Tibial nerve (tissue), 4 donors: ENCODE measurements around the gene RNFT2. TPM values are rescaled to one million over a fixed set of nuclear protein-coding genes. Genes with fewer than 3 reads are reported as not detected.
A peak's percentile ranks its signal among the peaks of the same experiment; 100 is the strongest.

Experiments
- DNase-seq, 2 donors: peaks; one replicate each; pipeline ENCODE4 v3.0.0-alpha.2; 2019; ENCODE audit warnings: low spot score in 2 of 2
- H3K27ac ChIP-seq, 4 donors: fragments of 200-600 bp; sonication (generic) in 3 of 4; one replicate each; pipeline ENCODE4 v1.5.1; 2017 to 2019; ENCODE audit warnings: mild to moderate bottlenecking in 1 of 4
- H3K27me3 ChIP-seq, 2 donors: fragments of 200-600 bp; sonication (generic) in 1 of 2; one replicate each; pipeline versions ENCODE4 v1.5.1 to v1.6.0; 2017 to 2019
- H3K36me3 ChIP-seq, 3 donors: fragments of 200-600 bp; sonication (generic); one replicate each; pipeline ENCODE4 v1.5.1; 2018 to 2019
- H3K4me1 ChIP-seq, 4 donors: fragments of 200-600 bp; sonication (generic) in 3 of 4; one replicate each; pipeline ENCODE4 v1.5.1; 2017 to 2019
- H3K4me3 ChIP-seq, 4 donors: fragments of 200-600 bp; sonication (generic) in 3 of 4; one replicate each; pipeline ENCODE4 v1.5.1; 2017 to 2019; ENCODE audit warnings: mild to moderate bottlenecking in 1 of 4, moderate library complexity in 1 of 4
- H3K9me3 ChIP-seq, 4 donors: fragments of 200-600 bp; sonication (generic) in 3 of 4; one replicate each; pipeline ENCODE4 v1.5.1; 2017 to 2019
- EP300 ChIP-seq, 2 donors: sonication (generic); formaldehyde crosslinking; IDR thresholded peaks; one replicate each; pipeline ENCODE4 v1.6.1; 2017; ENCODE audit warnings: antibody characterized with exemption in 2 of 2, mild to moderate bottlenecking in 1 of 2
- POLR2A ChIP-seq, 2 donors: fragments of 450-650 bp; IDR thresholded peaks; one replicate each; pipeline ENCODE4 v1.6.1; 2017; ENCODE audit warnings: antibody characterized with exemption in 2 of 2, mild to moderate bottlenecking in 2 of 2, moderate library complexity in 2 of 2
- WGBS, 2 donors: methylation state at CpG; one replicate each; pipeline ENCODE4 v1.1.5; 2018; 5-methylcytosine and 5-hydroxymethylcytosine counted together
- total RNA-seq, 4 donors: library from RNA; depleted of rRNA; stranded (reverse); fragments of >200 nt; gene quantifications; one replicate each; pipeline ENCODE4 v1.1.0, GENCODE V29; 2016
- TF ChIP-seq, protein P1 (sequence below), 5 experiments: fragments of 200-600 bp in 3 of 5; fragments of 450-650 bp in 2 of 5; sonication (generic) in 3 of 5; IDR thresholded peaks; one replicate each; pipeline ENCODE4 v1.5.1; 2016 to 2019; ENCODE audit warnings: antibody characterized with exemption in 5 of 5, mild to moderate bottlenecking in 3 of 5, moderate library complexity in 2 of 5

The RNFT2 gene
- total RNA-seq, 4 donors from 2014 or later: 0.59 to 5.9 (median 2.5) TPM

GRCh38 chr12:116876151-116876869, 138.2 kb downstream of the RNFT2 start:
- H3K27ac ChIP-seq: no peak overlapping the region
- no peak for TF ChIP-seq POLR2A (IDR thresholded peaks at IDR 0.05)
- TF ChIP-seq EP300 (IDR thresholded peaks at IDR 0.05): no peak
- TF ChIP-seq, protein P1, sequence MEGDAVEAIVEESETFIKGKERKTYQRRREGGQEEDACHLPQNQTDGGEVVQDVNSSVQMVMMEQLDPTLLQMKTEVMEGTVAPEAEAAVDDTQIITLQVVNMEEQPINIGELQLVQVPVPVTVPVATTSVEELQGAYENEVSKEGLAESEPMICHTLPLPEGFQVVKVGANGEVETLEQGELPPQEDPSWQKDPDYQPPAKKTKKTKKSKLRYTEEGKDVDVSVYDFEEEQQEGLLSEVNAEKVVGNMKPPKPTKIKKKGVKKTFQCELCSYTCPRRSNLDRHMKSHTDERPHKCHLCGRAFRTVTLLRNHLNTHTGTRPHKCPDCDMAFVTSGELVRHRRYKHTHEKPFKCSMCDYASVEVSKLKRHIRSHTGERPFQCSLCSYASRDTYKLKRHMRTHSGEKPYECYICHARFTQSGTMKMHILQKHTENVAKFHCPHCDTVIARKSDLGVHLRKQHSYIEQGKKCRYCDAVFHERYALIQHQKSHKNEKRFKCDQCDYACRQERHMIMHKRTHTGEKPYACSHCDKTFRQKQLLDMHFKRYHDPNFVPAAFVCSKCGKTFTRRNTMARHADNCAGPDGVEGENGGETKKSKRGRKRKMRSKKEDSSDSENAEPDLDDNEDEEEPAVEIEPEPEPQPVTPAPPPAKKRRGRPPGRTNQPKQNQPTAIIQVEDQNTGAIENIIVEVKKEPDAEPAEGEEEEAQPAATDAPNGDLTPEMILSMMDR (IDR thresholded peaks at IDR 0.05): no peak
- H3K27me3 ChIP-seq: peaks cover 0 to 65% of the 10 kb centered on the region in 2 donors
- 10% methylated on average over 19 of the region's 19 CpGs for WGBS, 2 donors
- H3K4me1 ChIP-seq: peaks cover 0 to 35% (median 17%) of the 10 kb centered on the region in 4 donors
- H3K36me3 ChIP-seq: no peaks in the 10 kb centered on the region
- no peak overlapping the region for H3K4me3 ChIP-seq
- peaks cover 0 to 24% (median 0%) of the 10 kb centered on the region in 4 donors for H3K9me3 ChIP-seq
- DNase-seq: no peak

DNA sequence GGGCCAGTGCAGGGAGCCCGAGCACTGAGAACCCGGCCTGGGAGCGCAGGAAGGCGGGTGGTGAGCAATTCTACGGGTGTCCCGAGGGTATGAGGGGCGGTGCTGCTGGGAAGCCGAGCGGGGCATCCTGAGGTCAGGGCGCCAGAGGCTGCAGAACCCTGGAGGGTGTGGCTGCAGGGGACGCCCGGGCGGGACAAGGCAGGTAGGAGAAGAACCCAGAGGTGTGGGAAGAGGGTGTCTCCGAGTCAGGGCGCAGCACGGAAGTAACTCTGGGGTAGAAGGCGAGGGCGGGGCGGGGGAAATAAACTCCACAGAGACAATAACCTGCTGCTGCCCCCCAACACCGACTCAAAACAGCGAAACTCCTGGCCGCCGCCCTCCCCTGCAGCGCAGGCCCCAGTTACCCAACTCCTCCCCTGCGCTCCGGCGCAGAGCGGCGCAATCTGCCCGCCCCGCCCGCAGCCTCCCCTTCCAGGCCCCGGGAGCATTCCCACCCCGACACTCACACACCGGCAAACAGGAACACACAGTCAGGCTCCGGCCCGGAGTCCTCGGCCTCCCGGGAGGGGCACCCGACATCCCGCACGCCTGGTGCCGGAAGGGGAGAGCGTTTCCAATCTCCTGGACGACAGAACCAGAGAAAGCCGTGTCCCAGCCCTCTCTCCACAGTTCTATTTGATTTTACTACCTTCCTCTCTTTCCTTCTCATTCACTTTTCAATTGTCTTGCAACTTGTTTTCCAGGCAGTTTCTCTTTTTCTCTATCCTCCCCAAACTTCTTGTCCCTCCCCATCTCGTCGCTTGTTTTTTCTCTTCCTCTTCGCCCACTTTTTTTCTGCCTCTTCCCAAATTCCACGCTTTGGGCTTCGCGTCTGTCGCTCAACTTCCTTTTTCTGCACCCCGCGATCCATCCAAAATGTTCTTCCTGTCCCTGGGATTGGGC, 140.7 kb downstream of the RNFT2 start:
- peaks cover 0 to 17% (median 0%) of the 10 kb centered on the region in 4 donors for H3K9me3 ChIP-seq
- H3K4me1 ChIP-seq: peaks cover 0 to 51% (median 26%) of the 10 kb centered on the region in 4 donors
- H3K27ac ChIP-seq: no peak overlapping the region
- peak overlapping the region in 3 of 4 donors; percentile 3 to 39 (median 31) for H3K4me3 ChIP-seq
- DNase-seq: no peak
- H3K36me3 ChIP-seq: no peaks in the 10 kb centered on the region
- peaks cover 0 to 86% of the 10 kb centered on the region in 2 donors for H3K27me3 ChIP-seq
- WGBS, 2 donors: 3 to 5% methylated on average over 42 to 55 of the region's 55 CpGs
- no peak for TF ChIP-seq EP300 (IDR thresholded peaks at IDR 0.05)
- no peak for TF ChIP-seq POLR2A (IDR thresholded peaks at IDR 0.05)
- TF ChIP-seq, protein P1 (IDR thresholded peaks at IDR 0.05): no peak

GRCh38 chr12:116879509-116880212, 141.5 kb downstream of the RNFT2 start:
- peak overlapping the region in 2 of 4 donors; percentile 31 to 39 for H3K4me3 ChIP-seq
- TF ChIP-seq POLR2A (IDR thresholded peaks at IDR 0.05) (no peak), EP300 (IDR thresholded peaks at IDR 0.05) (no peak)
- TF ChIP-seq, protein P1 (IDR thresholded peaks at IDR 0.05): no peak
- peaks cover 0 to 8% (median 0%) of the 10 kb centered on the region in 4 donors for H3K9me3 ChIP-seq
- H3K27me3 ChIP-seq: peaks cover 0 to 86% of the 10 kb centered on the region in 2 donors
- no peak overlapping the region for H3K27ac ChIP-seq
- 2 to 3% methylated on average over 21 to 30 of the region's 52 CpGs for WGBS, 2 donors
- H3K36me3 ChIP-seq: no peaks in the 10 kb centered on the region
- H3K4me1 ChIP-seq: peaks cover 0 to 51% (median 26%) of the 10 kb centered on the region in 4 donors
- no peak for DNase-seq

GRCh38 chr12:116880213-116880816, 142.2 kb downstream of the RNFT2 start:
- 2 to 4% methylated on average over 20 of the region's 21 CpGs for WGBS, 2 donors
- H3K27me3 ChIP-seq: peaks cover 0 to 92% of the 10 kb centered on the region in 2 donors
- no peak for DNase-seq
- H3K36me3 ChIP-seq: no peaks in the 10 kb centered on the region
- TF ChIP-seq EP300 (IDR thresholded peaks at IDR 0.05) (no peak), POLR2A (IDR thresholded peaks at IDR 0.05) (no peak)
- TF ChIP-seq, protein P1 (IDR thresholded peaks at IDR 0.05): no peak
- peaks cover 0 to 51% (median 26%) of the 10 kb centered on the region in 4 donors for H3K4me1 ChIP-seq
- H3K9me3 ChIP-seq: peaks cover 0 to 2% (median 0%) of the 10 kb centered on the region in 4 donors
- peak overlapping the region in 2 of 4 donors; percentile 27 to 38 for H3K4me3 ChIP-seq
- H3K27ac ChIP-seq: no peak overlapping the region
